HCT116 (cell line): ENCODE measurements around the gene DOHH.

Experiments used
- CEBPB ChIP-seq: IDR thresholded peaks from 2 replicates; pipeline ENCODE4 v1.6.1; 2012; ENCODE audit warnings: low read depth
- EGR1 ChIP-seq: IDR thresholded peaks from 2 replicates; pipeline ENCODE4 v1.6.1; 2012; ENCODE audit warnings: low read depth
- ELF1 ChIP-seq: IDR thresholded peaks from 2 replicates; pipeline ENCODE4 v1.6.1; 2012; ENCODE audit warnings: low read depth, borderline replicate concordance
- EZH2 ChIP-seq: fragments of 200-600 bp; sonication (generic); IDR thresholded peaks from 2 replicates; pipeline ENCODE4 v1.6.1; 2017; ENCODE audit warnings: antibody characterized with exemption, mixed run types
- JUND ChIP-seq: IDR thresholded peaks from 2 replicates; pipeline ENCODE4 v1.6.1; 2012
- POLR2A ChIP-seq: IDR thresholded peaks from 2 replicates; pipeline ENCODE4 v1.7.0; 2011; ENCODE audit warnings: borderline replicate concordance; ENCODE audit not compliant: insufficient read depth, insufficient read length; ENCODE audit errors: extremely low read depth
- RAD21 ChIP-seq: IDR thresholded peaks from 2 replicates; pipeline ENCODE4 v1.6.1; 2012; ENCODE audit warnings: low read depth, mild to moderate bottlenecking
- SIN3A ChIP-seq: IDR thresholded peaks from 2 replicates; pipeline ENCODE4 v1.6.1; 2012; ENCODE audit warnings: low read depth
- SP1 ChIP-seq: IDR thresholded peaks from 2 replicates; pipeline ENCODE4 v1.6.1; 2012; ENCODE audit warnings: low read depth
- SRF ChIP-seq: IDR thresholded peaks from 2 replicates; pipeline ENCODE4 v1.6.1; 2012; ENCODE audit warnings: low read depth
- ZNF274 ChIP-seq: fragments of 200-500 bp; sonication (Bioruptor generic); IDR thresholded peaks from 2 replicates; pipeline ENCODE4 v1.6.1; 2014; ENCODE audit warnings: mild to moderate bottlenecking, low read depth, low read length, inconsistent platforms
- TF ChIP-seq, protein P1 (sequence below), 3 experiments: fragments of 200-600 bp in 1 of 3; sonication (generic) in 1 of 3; IDR thresholded peaks in 2 of 3; conservative IDR thresholded peaks in 1 of 3; 2 replicates each; pipeline ENCODE4 v1.5.1; 2012 to 2017; ENCODE audit warnings: low read depth in 2 of 3, low read length in 2 of 3, antibody characterized with exemption in 1 of 3, borderline replicate concordance in 1 of 3, control low read depth in 1 of 3, mild to moderate bottlenecking in 1 of 3, mixed read lengths in 1 of 3, mixed run types in 1 of 3, moderate library complexity in 1 of 3; ENCODE audit not compliant: insufficient read depth in 1 of 3
- TF ChIP-seq, protein P2 (sequence below): IDR thresholded peaks from 2 replicates; pipeline ENCODE4 v1.6.1; 2012; ENCODE audit warnings: low read depth
- TF ChIP-seq, protein P3 (sequence below): IDR thresholded peaks from 2 replicates; pipeline ENCODE4 v1.6.1; 2012

DNA sequence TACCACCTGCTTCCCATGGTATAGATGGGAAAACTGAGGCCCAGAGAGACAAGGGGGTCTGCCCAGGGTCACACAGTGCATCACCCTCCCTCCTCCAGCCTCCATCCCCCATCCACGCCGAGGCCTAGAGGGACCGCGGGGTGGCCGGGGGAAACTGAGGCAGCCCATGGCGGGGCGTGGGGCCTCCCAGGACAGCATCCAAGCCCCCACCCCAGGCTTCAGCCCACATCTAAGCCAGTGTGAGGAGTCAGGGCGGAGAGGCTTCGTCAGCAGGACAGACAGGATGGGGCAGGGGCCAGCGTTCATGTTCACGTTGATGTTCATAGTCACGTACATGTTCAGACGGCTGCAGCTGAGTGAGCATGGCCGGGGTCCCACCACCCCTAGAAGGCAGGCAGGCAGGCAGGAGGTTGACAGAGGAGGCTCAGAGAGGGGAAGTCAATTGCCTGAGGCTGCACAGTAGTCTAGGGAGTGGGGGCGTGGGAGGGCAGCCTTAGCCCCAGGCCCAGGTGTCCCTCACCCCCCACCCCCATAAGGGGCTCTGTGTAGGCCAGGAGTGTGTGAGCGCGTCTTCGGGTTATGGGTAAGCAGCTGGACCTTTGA, 43.4 kb downstream of the DOHH start:
- TF ChIP-seq JUND (no peak), CEBPB (no peak), ZNF274 (no peak), POLR2A (no peak), SRF (no peak), EZH2 (no peak), RAD21 (no peak), EGR1 (no peak), SIN3A (no peak), SP1 (no peak), ELF1 (no peak)
- TF ChIP-seq, protein P1, sequence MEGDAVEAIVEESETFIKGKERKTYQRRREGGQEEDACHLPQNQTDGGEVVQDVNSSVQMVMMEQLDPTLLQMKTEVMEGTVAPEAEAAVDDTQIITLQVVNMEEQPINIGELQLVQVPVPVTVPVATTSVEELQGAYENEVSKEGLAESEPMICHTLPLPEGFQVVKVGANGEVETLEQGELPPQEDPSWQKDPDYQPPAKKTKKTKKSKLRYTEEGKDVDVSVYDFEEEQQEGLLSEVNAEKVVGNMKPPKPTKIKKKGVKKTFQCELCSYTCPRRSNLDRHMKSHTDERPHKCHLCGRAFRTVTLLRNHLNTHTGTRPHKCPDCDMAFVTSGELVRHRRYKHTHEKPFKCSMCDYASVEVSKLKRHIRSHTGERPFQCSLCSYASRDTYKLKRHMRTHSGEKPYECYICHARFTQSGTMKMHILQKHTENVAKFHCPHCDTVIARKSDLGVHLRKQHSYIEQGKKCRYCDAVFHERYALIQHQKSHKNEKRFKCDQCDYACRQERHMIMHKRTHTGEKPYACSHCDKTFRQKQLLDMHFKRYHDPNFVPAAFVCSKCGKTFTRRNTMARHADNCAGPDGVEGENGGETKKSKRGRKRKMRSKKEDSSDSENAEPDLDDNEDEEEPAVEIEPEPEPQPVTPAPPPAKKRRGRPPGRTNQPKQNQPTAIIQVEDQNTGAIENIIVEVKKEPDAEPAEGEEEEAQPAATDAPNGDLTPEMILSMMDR (IDR thresholded peaks at IDR 0.05 in 2 of 3, conservative IDR thresholded peaks at IDR 0.05 in 1 of 3; ENCODE audit: borderline replicate concordance in 1 of 3, insufficient read depth in 1 of 3, low read depth in 2 of 3, low read length in 2 of 3), result no peak
- TF ChIP-seq, protein P2, sequence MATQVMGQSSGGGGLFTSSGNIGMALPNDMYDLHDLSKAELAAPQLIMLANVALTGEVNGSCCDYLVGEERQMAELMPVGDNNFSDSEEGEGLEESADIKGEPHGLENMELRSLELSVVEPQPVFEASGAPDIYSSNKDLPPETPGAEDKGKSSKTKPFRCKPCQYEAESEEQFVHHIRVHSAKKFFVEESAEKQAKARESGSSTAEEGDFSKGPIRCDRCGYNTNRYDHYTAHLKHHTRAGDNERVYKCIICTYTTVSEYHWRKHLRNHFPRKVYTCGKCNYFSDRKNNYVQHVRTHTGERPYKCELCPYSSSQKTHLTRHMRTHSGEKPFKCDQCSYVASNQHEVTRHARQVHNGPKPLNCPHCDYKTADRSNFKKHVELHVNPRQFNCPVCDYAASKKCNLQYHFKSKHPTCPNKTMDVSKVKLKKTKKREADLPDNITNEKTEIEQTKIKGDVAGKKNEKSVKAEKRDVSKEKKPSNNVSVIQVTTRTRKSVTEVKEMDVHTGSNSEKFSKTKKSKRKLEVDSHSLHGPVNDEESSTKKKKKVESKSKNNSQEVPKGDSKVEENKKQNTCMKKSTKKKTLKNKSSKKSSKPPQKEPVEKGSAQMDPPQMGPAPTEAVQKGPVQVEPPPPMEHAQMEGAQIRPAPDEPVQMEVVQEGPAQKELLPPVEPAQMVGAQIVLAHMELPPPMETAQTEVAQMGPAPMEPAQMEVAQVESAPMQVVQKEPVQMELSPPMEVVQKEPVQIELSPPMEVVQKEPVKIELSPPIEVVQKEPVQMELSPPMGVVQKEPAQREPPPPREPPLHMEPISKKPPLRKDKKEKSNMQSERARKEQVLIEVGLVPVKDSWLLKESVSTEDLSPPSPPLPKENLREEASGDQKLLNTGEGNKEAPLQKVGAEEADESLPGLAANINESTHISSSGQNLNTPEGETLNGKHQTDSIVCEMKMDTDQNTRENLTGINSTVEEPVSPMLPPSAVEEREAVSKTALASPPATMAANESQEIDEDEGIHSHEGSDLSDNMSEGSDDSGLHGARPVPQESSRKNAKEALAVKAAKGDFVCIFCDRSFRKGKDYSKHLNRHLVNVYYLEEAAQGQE, result no peak
- TF ChIP-seq, protein P3, sequence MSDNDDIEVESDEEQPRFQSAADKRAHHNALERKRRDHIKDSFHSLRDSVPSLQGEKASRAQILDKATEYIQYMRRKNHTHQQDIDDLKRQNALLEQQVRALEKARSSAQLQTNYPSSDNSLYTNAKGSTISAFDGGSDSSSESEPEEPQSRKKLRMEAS, result no peak
